HG02973 (cell line): ENCODE data around the gene OXA1L.
"Not testable (repeated sequence)": the region's sequence is repeated elsewhere in the genome, so short reads cannot be mapped to it uniquely, and the experiment has no call there.

Source experiments
- ATAC-seq: cut with Tn5 transposase; IDR thresholded peaks from one replicate; pipeline ENCODE4 v1.9.1; 2021; ENCODE audit warnings: moderate library complexity; ENCODE audit not compliant: unreplicated experiment

The OXA1L gene

GRCh38 chr14:22767323-22767589, 768 bp downstream of the OXA1L start:
- ATAC-seq = no peak

GRCh38 chr14:22768947-22769346, 2.5 kb downstream of the OXA1L start:
- ATAC-seq = no peak

DNA sequence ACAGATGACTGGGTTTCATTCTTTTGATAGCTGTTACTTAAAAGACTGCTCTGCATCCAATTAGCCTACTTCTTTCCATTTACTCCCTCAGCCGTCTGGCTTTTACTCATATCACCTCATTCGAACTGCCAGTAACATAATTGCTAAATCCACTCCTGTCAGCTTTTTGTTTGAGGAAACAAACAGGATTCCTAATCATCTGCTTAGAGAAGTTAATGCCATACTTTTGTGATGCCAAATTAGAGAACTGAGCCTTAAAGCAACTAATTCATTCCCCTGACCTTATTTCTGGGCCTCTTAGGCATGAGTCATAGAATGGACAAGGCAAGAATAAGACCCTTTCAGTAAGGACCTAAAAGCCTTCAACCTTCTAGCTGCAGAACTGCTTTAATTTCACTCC, 2.9 kb downstream of the OXA1L start:
- no peak for ATAC-seq

DNA sequence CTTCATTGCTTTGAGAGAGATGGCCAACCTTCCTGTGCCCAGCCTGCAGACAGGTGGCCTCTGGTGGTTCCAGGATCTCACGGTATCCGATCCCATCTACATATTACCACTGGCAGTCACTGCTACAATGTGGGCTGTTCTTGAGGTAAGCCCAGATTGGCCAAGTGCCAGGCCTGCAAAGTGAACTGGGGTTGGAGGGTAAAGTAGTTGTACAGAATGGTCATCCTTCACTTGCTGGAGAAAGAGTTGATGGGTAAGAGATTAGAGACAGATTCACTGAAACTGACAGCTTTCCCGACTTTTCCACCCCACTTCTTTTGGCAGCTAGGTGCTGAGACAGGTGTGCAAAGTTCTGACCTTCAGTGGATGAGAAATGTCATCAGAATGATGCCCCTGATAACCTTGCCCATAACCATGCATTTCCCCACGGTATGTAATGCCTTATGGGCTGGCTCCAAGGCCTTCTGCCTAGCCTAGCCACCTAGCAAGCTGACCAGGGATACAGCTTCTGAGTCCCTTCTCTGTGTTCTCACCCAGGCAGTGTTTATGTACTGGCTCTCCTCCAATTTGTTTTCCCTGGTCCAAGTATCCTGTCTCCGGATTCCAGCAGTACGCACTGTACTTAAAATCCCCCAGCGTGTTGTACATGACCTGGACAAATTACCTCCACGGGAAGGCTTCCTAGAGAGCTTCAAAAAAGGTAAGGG, 4.1 kb downstream of the OXA1L start:
- ATAC-seq = no peak

DNA sequence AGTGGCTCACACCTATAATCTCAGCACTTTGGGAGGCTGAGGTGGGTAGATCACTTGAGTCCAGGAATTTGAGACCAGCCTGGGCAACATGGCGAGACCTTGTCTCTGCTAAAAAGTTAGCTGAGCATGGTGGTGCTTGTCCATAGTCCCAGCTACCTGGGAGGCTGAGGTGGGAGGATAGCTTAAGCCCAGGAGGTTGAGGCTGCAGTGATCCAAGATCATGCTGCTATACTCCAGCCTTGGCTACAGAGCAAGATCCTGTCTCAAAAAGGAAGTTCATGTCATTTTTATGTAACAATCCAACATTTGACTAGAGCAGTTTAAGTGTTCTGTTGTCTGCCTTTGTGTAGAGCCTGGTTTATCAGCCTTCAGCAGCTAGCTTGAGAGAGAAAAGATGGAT, 6.2 kb downstream of the OXA1L start:
- no peak for ATAC-seq

- no peak for ATAC-seq
Observed at GRCh38 chr14:22773162-22774010, 6.9 kb downstream of the OXA1L start.

DNA sequence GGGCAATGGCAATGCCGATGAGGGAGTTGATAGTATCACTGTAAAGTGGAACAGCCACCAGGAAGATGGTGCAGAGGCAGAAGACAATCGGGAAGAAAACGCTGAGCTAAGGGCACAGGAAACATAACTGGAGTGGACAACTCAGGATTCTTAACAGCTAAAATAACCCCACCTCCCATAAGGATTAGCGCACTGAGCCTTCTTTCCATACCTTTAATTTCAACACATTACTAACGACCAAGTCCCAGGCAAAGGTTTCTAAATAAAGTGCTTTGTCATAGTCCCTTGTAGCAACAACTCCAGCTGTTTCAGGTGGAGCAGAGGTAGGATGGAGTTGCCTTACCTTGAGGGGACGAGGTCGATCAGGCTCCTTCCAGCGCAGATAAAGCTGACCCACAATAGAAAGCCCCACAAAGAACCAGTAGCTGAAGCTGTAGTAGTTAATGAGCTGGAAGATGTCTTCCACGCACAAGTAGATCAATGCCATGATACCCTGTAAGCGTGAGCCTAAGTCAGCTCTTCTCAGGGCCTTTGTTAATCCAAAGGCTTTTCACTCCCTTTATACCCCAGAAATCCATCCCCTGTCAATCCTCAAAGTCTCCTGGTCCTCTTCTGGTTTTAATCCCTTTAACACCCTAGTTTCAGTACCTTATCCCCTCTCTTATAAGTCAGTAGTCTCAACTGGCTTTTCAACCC, 7.7 kb downstream of the OXA1L start:
- ATAC-seq = no peak

GRCh38 chr14:22776215-22776614, 9.7 kb downstream of the OXA1L start:
- no peak for ATAC-seq

- not testable (repeated sequence) for ATAC-seq
Observed at GRCh38 chr14:22776849-22777248, 10.4 kb downstream of the OXA1L start.

GRCh38 chr14:22778084-22778483, 11.6 kb downstream of the OXA1L start:
- no peak for ATAC-seq

DNA sequence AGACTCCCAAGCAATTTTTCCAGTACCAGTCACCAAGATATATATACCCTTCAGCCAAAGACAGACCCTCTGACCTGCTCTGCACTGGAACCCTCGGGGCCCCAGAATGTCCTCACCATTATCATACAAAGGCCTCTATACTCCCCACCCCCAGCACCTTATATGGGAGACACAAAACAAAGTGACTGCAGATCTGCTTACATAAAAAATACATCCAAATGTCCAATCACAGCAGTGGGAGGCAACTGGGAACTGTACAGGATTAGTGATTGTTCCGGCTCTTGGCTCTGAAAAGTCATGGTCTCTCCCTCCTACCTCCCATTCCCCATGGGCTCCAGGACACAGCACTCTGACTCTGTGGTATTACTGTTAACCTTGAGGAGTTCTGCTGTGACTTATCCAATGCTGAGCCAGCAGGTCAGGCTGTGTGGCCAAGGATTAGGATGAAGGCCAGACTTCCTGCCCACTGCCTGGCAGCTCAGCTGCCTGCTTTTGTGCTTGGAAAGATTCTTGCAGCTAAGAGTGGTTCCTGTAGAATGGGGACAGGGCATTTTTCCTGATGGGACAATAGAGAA, 13.7 kb downstream of the OXA1L start:
- ATAC-seq = no peak

DNA sequence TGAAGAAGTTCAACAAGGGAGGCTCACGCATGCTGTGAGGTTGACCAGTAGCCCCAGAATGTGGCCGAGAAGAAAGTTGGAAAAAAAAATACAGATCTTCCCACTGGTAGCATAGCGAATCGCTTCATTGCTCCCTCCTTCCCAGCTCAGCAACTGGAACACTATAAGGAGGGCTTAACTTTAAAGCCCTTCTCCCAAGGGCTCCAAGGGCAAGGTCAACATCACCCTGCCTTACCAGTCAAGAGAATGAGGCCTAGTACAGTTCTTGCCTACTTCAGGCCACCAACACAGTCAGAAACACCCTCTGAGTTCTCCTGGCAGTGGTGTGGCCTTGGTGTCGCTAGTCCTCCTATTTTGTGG, 14.4 kb downstream of the OXA1L start:
- no peak for ATAC-seq

DNA sequence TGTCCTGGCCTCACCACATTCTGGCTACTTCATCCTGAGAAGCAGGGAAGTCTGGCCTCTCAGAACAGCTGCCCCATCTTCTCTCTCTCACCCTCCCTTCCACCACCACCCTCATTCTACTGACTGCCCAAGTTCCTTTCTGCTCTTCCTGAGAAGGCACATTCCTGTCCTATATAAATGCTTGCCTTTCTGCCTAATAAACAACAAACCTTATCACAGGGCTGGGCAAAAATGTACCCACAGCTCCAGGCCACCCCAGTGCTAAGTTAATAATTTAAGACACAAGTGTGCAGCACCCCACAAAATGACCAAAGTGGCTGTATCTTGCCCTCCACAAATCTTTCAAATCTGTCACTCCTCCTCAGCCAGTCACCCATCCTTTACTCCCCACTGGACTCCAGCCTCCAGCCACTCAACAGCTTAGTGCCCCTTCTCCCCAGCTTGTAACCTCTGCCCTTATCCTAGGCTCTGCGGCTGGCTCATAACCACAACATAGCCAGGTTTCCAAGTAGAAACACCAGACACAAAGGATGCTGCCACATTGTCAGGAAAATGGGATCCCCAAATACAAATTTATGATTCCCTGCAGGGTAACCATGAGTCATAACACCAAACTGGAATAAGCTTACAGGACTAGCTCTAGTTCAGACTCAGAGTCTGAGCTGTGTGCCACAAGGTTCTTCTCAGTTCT, 15.0 kb downstream of the OXA1L start:
- no peak for ATAC-seq

DNA sequence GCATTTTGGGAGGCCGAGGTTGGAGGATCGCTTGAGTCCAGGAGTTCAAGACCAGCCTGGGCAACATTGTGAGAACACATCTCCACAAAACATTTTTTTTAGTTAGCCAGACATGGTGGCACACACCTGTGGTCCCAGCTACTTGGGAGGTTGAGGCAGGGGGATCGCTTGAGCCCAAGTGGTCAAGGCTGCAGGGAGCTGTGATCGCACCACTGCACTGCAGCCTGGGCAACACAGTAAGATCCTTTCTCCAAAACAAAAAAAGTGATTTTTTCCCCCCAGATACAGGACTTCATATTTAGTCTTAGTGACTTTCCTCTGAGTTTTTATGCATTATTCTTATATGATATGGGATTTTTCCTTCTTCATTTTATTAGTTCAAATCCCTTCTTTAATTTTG, 20.2 kb downstream of the OXA1L start:
- no peak for ATAC-seq

- no peak for ATAC-seq
Observed at GRCh38 chr14:22791301-22791700, 24.8 kb downstream of the OXA1L start.

DNA sequence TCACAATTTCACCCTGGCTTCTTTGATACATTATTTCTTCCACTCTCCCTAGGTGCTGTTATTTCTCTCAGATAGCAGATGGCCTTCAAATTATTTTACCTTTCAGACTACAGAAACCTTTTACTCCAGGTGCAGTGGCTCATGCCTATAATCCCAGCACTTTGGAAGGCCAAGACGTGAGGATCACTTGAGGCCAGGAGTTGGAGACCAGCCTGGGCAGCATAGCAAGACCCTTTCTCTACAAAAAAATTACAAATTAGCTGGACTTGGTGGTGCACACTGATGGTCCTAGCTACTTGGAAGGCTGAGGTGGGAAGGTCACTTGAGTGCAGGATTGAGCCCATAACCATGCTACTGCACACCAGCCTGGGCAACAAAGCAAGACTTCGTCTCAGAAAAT, 25.7 kb downstream of the OXA1L start:
- ATAC-seq = no peak

GRCh38 chr14:22793550-22793949, 27.1 kb downstream of the OXA1L start:
- ATAC-seq = not testable (repeated sequence)

GRCh38 chr14:22793976-22794375, 27.5 kb downstream of the OXA1L start:
- ATAC-seq = no peak

DNA sequence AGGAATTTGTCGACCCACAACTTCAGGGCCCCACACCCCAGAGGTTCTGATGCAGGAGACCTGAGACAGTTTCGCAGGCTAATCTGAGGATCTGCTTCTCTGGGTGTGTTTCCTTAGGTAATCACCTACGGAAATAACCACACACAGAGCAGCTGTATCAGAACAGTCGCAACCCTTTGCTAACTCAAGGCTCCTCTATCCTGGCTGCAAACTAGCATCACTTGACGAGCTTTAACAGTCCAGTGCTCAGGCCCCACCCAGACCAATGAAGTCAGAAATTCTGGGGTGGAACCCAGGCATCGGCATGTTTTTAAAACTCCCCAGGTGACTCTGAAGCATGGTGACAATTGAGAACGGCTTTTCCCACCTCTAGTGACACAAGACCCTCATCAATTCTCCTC, 28.1 kb downstream of the OXA1L start:
- ATAC-seq = no peak

GRCh38 chr14:22796087-22796707, 29.7 kb downstream of the OXA1L start:
- peak; percentile 64 for ATAC-seq
